Left ventricle myocardium inferior (tissue), 1 donor: Measurements from ENCODE around the gene GABBR2. TPM values are rescaled to one million over a fixed set of nuclear protein-coding genes. Genes with fewer than 3 reads are reported as not detected.

Source experiments
- DNase-seq: peaks from one replicate; pipeline ENCODE4 v3.0.0-alpha.2; 2020
- H3K27ac ChIP-seq: fragments of 200-600 bp; replicated peaks from 2 replicates; pipeline ENCODE4 v1.8.0; 2021
- H3K27me3 ChIP-seq: fragments of 200-600 bp; 2 replicates; pipeline ENCODE4 v1.8.0; 2021; ENCODE audit warnings: low read depth
- H3K36me3 ChIP-seq: fragments of 200-600 bp; 2 replicates; pipeline ENCODE4 v1.8.0; 2021
- H3K4me1 ChIP-seq: fragments of 200-600 bp; 2 replicates; pipeline ENCODE4 v1.8.0; 2021
- H3K4me3 ChIP-seq: fragments of 200-600 bp; 2 replicates; pipeline ENCODE4 v1.8.0; 2021; ENCODE audit warnings: mild to moderate bottlenecking, moderate library complexity
- H3K9me3 ChIP-seq: fragments of 200-600 bp; replicated peaks from 2 replicates; pipeline ENCODE4 v1.8.0; 2021
- CTCF ChIP-seq: fragments of 200-600 bp; IDR thresholded peaks from 2 replicates; pipeline ENCODE4 v1.8.0; 2021; ENCODE audit warnings: antibody characterized with exemption, mild to moderate bottlenecking, borderline replicate concordance
- intact Hi-C: fragments of 100-400 bp; cut with micrococcal nuclease; formaldehyde crosslinking; loops from one replicate; pipeline ENCODE4 v1.11.0; 2022
- total RNA-seq: library from RNA; stranded (reverse); fragmentation: NEBNext Ultra II Directional; extraction: Animal tissue kit (Norgen Biotek cat#: 25700); gene quantifications from one replicate; pipeline ENCODE4 v1.2.1, GENCODE V29; 2021
- donor health status: DM: no; HTN: yes; CAD: no; lungs with severe emphysema.

The GABBR2 gene
- total RNA-seq, 1 donor from 2014 or later, result 1.1 TPM

- intact Hi-C loops, result no loop called here
- peaks cover 53% of the 10 kb centered on the region for H3K27me3 ChIP-seq
- H3K9me3 ChIP-seq, result peaks cover 22% of the 10 kb centered on the region
- H3K27ac ChIP-seq, result no peak overlapping the region
- H3K4me1 ChIP-seq, result no peaks in the 10 kb centered on the region
- no peaks in the 10 kb centered on the region for H3K36me3 ChIP-seq
- H3K4me3 ChIP-seq, result no peak overlapping the region
- DNase-seq, result no peak
- TF ChIP-seq CTCF, result no peak
Measured at GRCh38 chr9:98363644-98364043, 345.1 kb downstream of the GABBR2 start.

GRCh38 chr9:98362624-98363252 lies 346.0 kb downstream of the GABBR2 start:
- no peaks in the 10 kb centered on the region for H3K36me3 ChIP-seq
- H3K4me3 ChIP-seq, result no peak overlapping the region
- no peak for DNase-seq
- no peaks in the 10 kb centered on the region for H3K4me1 ChIP-seq
- H3K27me3 ChIP-seq, result peaks cover 51% of the 10 kb centered on the region
- H3K9me3 ChIP-seq, result peaks cover 22% of the 10 kb centered on the region
- intact Hi-C loops, result no loop called here
- no peak for TF ChIP-seq CTCF
- H3K27ac ChIP-seq, result no peak overlapping the region

GRCh38 chr9:98361645-98362044 lies 347.1 kb downstream of the GABBR2 start:
- intact Hi-C loops, result no loop called here
- Histone ChIP-seq H3K4me3 (no peak overlapping the region), H3K27ac (no peak overlapping the region), H3K4me1 (no peaks in the 10 kb centered on the region), H3K27me3 (peaks cover 49% of the 10 kb centered on the region), H3K9me3 (peaks cover 21% of the 10 kb centered on the region), H3K36me3 (no peaks in the 10 kb centered on the region)
- no peak for TF ChIP-seq CTCF
- DNase-seq, result no peak

- Histone ChIP-seq H3K4me1 (no peaks in the 10 kb centered on the region), H3K9me3 (peaks cover 7% of the 10 kb centered on the region), H3K27me3 (peaks cover 45% of the 10 kb centered on the region), H3K36me3 (no peaks in the 10 kb centered on the region), H3K27ac (no peak overlapping the region), H3K4me3 (no peak overlapping the region)
- intact Hi-C loops, result no loop called here
- TF ChIP-seq CTCF, result no peak
- no peak for DNase-seq
Measured at GRCh38 chr9:98360176-98360708, 348.5 kb downstream of the GABBR2 start.

- H3K9me3 ChIP-seq, result no peaks in the 10 kb centered on the region
- intact Hi-C loops, result no loop called here
- H3K4me3 ChIP-seq, result no peak overlapping the region
- no peak for DNase-seq
- peaks cover 45% of the 10 kb centered on the region for H3K27me3 ChIP-seq
- no peak for TF ChIP-seq CTCF
- H3K4me1 ChIP-seq, result no peaks in the 10 kb centered on the region
- H3K27ac ChIP-seq, result no peak overlapping the region
- no peaks in the 10 kb centered on the region for H3K36me3 ChIP-seq
Measured at GRCh38 chr9:98359569-98359968, 349.2 kb downstream of the GABBR2 start.
